ENCODE measurements around the gene GDF15. TPM values are rescaled to one million over a fixed set of nuclear protein-coding genes. Genes with fewer than 3 reads are reported as not detected.
"Not testable (repeated sequence)": the region's sequence is repeated elsewhere in the genome, so short reads cannot be mapped to it uniquely, and the experiment has no call there.

Gene GDF15, protein sequence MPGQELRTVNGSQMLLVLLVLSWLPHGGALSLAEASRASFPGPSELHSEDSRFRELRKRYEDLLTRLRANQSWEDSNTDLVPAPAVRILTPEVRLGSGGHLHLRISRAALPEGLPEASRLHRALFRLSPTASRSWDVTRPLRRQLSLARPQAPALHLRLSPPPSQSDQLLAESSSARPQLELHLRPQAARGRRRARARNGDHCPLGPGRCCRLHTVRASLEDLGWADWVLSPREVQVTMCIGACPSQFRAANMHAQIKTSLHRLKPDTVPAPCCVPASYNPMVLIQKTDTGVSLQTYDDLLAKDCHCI
- 95.0 and 102 TPM in 2 replicates for total RNA-seq

DNA sequence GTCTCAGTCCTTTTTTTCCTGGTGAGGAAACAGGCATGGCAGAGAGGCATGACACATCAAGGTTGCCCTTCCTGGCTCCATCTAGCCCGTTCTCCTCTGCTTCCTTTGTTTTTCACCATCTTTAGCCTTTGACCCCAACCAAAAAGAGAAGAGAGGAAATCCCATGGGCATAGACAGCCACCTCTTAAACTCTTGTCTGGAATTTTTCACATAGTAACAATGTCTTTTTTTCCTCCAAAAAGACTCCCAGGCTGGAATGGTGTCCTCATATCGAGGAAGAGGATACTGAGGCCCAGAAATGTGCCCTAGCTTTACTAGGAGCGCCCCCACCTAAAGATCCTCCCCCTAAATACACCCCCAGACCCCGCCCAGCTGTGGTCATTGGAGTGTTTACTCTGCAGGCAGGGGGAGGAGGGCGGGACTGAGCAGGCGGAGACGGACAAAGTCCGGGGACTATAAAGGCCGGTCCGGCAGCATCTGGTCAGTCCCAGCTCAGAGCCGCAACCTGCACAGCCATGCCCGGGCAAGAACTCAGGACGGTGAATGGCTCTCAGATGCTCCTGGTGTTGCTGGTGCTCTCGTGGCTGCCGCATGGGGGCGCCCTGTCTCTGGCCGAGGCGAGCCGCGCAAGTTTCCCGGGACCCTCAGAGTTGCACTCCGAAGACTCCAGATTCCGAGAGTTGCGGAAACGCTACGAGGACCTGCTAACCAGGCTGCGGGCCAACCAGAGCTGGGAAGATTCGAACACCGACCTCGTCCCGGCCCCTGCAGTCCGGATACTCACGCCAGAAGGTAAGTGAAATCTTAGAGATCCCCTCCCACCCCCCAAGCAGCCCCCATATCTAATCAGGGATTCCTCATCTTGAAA, at the start of gene GDF15:
GDF15 (plus strand) TSS at position 484 of the 868 bp plus-strand sequence; CDS start at position 516, 32 bp downstream.
- peak; percentile 94 for DNase-seq (ENCODE audit: low read depth, low spot score)

DNA sequence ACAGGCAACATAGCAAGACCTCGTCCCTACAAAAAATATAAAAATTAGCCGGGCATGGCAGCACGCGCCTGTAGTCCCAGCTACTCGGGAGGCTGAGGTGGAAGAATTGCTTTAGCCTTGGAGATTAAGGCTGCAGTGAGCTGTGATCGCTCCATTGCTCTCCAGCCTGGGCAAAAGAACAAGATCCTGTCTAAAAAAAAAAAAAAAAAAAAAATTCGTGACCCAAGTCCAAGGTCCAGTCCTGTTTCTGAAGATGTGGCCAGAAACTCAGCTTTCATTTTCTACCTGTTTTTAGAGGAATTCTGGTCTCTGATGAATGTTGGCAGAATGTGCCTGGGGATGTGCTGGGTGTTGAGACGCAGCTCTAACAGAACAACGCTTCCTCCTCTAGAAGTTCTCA, 47.4 kb upstream of the GDF15 start:
- DNase-seq (ENCODE audit: low read depth, low spot score) = no peak

DNA sequence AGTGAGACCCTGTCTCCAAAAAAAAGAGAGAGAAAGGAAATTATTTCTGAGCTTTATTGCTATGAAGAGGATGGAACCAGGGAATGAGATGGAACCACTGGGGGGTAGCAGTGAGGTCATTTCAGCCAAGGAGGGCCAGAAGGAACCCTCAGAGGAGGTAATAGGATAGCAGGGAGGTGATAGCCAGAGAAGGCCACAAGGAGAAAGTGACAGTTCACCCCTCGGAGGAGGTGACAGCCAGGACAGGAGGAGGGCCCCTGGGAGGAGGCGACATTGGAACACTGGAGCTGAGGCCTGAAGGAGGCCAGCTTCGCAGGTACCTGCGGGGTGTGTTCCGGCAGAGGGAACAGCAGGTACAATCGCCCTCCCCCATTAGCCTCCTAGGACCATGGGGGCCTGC, 46.2 kb upstream of the GDF15 start:
- DNase-seq (ENCODE audit: low read depth, low spot score) = no peak

DNA sequence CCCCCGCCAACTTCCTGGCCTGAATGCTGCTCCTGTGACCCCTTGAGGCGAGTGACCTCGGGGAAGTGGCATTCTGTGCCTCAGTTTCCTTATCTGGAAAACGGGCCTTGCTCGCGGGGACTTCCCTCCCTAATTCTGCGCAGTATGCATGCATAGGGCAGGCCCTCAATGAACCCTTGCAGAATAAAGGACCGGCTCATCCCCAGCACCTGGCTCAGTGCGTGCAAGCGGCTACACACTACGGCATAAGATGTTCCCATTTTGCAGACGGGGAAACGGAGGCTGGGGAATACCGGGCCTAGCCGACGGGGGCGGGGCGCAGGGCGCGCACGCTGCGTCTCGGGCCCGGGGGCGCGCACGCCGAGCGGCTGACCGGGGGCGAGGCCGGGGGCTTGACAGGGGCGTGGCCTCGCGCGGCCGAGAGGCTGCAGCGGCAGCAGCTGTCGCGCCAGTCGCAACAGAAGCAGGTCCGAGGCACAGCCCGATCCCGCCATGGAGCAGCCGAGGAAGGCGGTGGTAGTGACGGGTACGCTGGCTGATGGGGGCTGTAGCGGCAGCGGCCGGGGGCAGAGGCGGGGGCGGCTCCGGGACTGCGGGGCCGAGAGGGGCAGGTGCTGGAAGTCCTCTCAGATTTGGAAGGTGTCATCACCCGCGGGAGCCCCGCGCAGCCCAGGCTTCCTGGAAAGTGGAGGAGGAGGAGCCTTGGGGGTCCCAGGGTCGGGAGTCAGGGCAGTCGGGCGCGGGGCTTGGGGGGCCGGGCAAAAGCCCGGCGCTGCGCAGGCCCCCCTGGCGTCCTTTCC, 45.6 kb upstream of the GDF15 start, which contains the start of gene PGPEP1:
PGPEP1 (plus strand) TSS at position 409 of the 800 bp plus-strand sequence; CDS start at position 493, 84 bp downstream.
- DNase-seq (ENCODE audit: low read depth, low spot score) = no peak

DNA sequence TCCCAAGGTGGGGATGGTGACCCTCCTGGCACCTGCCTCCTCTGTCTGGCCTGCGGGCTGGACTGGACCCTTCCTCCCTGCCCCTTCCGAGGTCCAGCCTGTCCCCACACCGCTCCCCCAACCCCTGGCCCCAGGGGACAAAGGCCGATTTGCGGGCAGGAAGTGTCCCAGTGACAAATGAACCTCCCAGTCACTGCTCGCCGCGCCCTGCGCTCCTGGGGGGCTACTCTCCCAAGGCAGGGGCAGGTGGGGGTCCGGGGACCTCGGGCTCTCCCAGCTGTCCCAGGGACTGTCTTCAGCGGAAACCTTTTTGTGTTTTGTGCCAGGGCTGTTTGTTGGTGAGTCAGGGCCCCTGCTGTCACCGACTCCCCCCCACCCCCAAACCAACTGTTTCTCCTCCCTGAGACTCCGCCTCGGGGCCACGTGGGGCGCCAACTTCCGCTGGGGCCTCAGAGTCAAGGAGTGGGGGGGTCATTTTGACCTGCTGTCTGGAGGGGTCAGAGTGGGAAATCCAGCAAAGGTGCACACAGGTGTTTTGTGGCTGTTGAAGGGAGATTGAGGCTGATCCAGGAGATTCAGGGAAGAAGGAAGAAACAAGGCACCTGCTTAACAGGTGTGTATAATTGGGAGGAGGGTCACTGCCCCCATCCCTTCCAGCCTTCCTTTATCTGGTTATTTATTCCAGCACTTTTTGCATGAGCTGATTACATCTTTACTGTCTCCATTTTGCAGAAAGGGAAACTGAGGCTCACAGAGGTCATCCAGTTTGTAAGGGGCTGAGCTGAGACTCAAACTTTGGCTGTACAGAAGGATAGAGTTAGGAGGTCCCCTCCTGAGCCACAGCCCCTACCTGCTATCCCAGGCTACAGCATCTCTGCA, 44.7 kb upstream of the GDF15 start:
- no peak for DNase-seq (ENCODE audit: low read depth, low spot score)

DNA sequence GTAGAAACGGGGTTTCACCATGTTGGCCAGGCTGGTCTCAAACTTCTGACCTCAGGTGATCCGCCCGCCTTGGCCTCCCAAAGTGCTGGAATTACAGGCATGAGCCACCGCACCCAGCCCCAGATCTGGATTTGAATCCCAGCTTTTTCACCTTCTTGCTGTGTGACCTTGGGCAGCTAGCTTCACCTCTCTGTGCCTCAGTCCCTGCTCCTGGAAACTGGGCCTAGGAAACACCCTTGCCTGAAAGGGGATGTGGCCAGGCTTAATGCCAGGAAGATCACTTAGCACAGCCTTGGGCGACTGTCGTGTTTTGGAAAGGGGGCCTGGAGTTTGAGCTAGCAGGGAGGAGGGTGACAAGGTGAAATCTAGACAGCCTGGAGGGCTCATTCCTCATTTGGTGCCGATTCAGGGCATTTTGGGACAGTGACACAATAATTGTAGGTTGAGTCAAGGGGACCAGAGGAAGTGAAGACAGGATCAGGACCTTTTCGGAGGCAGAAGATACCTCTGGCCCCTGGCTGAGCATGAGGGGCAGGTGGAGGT, 43.8 kb upstream of the GDF15 start:
- DNase-seq (ENCODE audit: low read depth, low spot score) = no peak

DNA sequence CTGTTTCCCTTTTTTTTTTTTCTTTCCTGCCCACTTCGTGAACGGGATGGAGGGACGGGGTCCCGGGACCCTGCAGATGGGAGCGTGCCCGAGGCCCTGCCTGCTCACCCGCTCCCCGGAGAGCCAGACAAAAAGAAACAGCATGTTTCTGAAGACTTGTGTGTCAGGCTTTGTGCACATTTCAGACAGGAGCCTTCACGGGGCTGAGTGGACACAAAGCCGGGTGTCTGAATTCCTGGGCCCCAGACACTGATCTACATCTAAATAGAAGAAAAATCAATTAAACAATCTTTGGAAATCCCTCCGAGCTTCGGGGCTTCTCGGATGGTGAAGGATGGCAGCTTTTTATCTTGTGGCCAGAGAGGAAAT, 41.4 kb upstream of the GDF15 start:
- DNase-seq (ENCODE audit: low read depth, low spot score) = no peak

DNA sequence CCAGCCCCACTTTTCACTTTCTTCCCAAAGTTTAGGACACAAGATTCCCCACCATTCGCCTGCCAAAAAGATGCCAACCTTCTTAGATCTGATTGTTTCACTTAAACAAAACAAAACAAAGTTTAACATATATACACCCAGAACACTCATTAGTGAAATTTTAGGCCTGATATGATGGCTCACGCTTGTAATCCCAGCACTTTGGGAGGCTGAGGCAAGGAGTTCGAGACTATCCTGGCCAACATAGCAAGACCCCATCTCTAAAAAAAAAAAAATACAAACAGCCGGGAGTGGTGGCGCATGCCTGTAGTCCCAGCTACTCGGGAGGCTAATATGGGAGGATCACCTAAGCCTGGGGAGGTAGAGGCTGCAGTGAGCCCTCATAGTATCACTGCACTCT, 40.7 kb upstream of the GDF15 start:
- DNase-seq (ENCODE audit: low read depth, low spot score) = no peak

DNA sequence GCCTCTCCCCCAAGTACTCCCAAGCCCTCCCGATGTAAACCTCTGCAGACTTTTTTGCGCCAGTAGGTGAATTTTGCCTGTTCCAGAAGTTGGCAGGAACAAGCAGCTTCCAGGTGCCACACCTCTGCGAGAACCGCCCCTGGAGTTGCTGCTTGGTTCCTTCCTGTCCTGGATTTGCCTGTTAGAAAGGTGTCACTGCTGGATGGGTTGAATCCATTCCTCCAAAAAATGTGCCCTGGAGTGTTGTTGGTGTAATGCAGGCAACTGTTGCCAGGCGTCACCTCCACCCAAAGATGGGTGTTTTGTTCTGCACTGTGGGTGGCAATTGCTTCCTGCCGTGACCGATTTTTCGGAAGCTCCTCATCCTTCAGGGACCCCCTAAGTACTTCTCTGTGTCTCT, 39.9 kb upstream of the GDF15 start:
- DNase-seq (ENCODE audit: low read depth, low spot score) = no peak

DNA sequence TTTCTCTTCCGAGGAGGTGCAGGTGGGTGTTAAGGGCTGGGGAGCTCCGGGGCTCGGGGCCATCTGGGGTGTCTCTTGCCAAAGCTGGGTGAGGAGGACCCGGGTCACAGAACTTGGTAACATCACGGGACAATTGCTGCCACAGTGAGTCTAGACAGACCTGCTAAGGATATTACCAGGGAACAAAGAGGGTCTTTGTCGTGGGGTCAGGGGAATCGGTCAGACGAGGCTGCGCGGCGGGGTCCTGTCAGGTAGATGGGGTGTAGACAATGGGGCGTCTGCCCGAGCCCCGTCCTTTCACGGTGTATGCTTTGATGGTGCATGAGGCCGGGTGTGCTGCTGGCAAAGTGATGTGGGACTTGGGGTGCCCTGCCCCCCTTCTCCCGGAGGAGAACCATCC, 37.8 kb upstream of the GDF15 start:
- no peak for DNase-seq (ENCODE audit: low read depth, low spot score)

DNA sequence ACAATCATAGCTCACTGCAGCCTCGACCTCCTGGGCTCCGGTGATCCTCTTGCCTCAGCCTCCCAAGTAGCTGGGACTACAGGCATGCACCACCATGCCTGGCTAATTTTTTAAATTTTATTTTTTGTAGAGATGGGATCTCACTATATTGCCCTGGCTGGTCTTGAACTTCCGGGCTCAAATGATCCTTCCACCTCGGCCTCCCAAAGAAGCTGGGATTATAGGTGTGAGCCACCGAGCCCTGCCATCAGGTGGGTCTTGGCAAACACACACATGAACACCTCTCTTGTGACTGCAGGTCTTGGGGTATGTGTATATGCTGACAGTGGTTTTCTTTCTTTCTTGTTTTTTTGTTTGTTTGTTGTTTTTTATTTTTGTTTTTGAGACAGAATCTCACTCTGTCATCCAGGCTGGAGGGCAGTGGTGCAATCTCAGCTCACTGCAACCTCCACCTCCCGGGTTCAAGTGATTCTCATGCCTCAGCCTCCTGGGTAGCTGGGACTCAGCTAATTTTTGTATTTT, 37.1 kb upstream of the GDF15 start:
- not testable (repeated sequence) for DNase-seq (ENCODE audit: low read depth, low spot score)

DNA sequence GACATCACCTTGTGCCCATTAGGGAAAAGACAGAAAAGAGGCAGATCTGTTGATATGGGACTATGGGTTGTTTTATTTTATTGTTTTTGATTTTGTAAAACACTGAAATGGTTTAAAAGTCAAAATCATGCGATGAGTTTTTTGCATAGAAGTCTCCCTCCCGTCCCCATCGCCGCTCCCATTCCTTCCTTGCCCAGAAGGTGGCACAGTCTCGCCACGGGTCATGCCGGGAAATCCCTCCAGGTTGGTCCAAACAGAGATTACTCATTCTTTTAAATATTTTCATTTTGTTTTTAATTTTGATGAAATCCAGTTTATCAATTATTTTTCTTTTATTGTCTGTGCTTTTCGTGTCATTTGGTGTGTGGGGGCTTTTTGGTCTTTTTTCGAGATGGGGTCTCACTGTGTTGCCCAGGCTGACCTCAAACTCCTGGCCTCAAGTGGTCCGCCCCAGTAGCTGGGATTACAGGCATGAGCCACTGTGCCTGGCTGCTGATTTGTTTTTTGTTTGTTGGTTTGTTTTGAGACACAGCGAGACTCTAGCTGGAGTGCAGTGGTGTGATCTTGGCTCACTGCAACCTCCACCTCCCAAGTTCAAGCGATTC, 36.3 kb upstream of the GDF15 start:
- no peak for DNase-seq (ENCODE audit: low read depth, low spot score)

DNA sequence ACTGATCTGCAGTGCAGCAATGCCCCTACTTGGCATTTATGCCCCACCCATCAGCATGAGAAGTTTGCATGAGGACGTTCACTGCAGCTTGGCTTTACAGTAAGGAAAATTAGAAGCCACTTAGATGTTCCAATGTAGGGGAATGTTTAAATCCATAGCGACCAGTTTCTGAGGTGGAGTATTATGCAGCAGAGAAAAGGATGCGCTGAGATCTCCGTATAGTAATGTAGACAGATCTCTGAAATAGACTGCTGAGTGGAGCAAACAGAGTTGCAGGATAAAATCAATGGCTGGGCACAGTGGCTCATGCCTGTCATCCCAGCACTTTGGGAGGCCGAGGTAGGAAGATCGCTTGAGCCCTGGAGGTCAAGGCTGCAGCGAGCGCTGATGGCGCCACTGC, 35.5 kb upstream of the GDF15 start:
- no peak for DNase-seq (ENCODE audit: low read depth, low spot score)

DNA sequence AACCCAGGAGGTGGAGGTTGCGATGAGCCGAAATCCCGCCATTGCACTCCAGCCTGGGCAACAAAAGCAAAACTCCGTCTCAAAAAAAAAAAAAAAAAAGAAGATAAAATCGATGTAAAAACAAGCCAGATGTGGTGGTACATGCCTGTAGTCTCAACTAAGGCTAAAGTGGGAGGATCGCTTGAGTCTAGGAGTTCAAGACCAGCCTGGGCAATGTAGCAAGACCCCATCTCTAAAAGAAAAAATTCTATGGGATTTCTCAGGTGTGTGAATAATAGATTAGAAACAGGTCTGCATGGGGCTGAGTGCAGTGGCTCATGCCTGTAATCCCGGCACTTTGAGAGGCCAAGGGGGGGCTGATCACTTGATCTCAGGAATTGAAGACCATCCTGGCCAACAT, 34.4 kb upstream of the GDF15 start:
- DNase-seq (ENCODE audit: low read depth, low spot score) = no peak

DNA sequence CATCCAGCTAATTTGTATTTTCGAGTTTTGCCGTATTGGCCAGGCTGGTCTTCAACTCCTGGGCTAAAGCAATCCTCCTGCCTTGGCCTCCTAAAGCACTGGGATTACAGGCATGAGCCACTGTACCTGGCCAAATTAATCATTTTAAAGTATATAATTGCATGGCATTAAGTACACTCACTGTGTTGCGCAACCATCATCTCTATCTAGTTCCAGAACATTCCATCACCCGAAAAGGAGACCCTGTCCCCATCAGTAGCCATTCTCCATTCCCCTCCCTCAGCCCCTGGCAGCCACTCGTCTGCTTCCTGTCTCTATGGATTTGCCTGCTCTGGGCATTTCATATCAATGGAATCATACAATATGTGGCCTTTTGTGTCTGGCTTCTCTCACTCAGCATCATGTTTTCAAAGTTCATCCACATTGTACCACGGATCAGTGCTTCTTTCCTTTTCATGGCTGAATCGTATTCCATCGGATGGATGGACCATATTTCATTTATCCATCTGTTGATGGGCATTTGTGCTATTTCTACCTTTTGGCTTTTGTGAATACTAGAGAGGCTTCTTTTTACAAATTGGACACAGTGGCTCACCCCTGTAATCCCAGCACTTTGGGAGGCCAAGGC, 32.5 kb upstream of the GDF15 start:
- DNase-seq (ENCODE audit: low read depth, low spot score) = no peak

DNA sequence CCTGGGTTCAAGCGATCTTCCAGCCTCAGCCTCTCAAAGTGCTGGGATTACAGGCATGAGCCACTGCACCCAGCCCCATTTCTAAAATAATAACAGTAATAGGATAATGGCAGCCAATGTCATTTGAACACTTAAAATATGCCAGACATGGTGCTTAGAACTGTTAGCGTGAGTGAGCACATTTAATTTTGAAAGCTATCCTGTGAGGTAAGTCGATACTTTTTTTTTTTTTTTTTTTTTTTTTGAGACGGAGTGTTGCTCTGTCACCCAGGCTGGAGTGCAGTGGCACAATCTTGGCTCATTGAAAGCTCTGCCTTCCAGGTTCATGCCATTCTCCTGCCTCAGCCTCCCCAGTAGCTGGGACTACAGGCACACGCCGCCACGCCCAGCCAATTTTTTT, 31.2 kb upstream of the GDF15 start:
- DNase-seq (ENCODE audit: low read depth, low spot score) = not testable (repeated sequence)

DNA sequence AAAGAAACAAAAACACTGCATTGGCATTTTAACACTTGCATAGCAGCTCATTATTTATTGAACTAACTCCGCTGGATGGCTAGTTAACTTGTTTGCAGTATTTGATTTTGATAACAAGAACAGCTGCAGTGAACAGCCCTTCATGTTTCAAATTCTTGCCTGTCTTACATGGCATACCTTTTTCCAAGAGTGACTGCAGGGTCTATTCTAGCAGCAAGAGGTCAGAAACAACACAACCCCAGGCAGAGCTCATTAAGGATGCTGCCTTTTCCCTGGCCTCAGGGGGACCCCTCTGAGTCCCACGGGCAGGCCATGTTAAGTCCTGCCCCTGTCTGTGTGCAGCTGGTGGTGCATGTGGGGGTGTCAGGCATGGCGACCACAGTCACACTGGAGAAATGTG, 28.9 kb upstream of the GDF15 start:
- DNase-seq (ENCODE audit: low read depth, low spot score) = no peak

DNA sequence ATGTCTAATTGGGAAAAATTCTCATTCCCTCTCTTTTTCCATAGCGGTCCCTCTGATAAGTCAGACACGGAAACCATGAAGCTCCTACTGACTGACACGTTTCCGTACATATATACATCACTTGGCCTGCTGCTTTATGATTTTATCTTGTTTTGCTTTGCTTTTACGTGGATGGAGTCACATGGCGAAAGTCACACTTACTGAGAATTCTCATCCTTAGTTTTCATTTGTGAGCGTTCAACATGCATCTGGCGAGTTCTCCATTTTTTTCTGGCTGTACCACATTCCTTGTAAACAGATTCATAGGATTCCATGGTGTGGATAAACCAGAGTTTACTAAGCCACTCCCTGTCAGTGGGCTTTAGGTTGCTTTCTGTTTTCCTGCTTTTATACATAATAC, 24.3 kb upstream of the GDF15 start:
- no peak for DNase-seq (ENCODE audit: low read depth, low spot score)

DNA sequence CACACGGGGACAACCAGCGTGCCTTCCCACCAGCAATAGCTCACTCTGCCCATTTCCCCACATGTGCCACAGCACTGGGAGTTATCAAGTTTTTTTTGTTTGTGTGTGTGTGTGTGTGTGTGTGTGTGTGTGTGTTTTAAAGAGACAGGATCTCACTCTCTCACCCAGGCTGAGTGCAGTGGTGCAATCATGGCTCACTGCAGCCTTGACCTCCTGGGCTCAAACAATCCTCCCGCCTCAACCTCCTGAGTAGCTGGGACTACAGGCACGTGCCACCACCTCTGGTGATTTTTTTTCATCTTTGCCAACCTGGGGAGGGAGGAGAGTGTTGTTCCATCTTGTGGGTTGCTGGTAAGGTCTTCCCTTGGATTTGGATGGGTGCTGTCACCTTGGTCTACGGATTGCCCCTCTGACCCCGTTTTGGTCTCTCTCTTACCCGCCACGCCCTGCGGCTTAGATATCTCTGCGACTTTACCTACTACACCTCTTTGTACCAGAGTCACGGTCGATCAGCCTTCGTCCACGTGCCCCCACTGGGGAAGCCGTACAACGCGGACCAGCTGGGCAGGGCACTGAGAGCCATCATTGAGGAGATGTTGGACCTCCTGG, 22.9 kb upstream of the GDF15 start:
- DNase-seq (ENCODE audit: low read depth, low spot score) = no peak

Measured in pulmonary artery endothelial cell (primary cell).